B cell (primary cell): ENCODE data around the gene LAMA4. TPM values are rescaled to one million over a fixed set of nuclear protein-coding genes. Genes with fewer than 3 reads are reported as not detected.

Experiments
- ATAC-seq: fragments of 200-7000 bp; cut with Tn5 transposase; one replicate; pipeline ENCODE4 v1.10.0; 2021; ENCODE audit warnings: low read depth, mild to moderate bottlenecking, moderate number of reproducible peaks, moderate library complexity
- CTCF ChIA-PET: fragments of 350-600 bp; sonication (Branson Sonifier 250); formaldehyde crosslinking; loops from one replicate; lab custom pipeline; 2021; ENCODE audit warnings: antibody characterized with exemption, inconsistent platforms; lab: Charles Lee
- POLR2A ChIA-PET: fragments of 350-600 bp; sonication (Branson Sonifier 250); formaldehyde crosslinking; loops from one replicate; lab custom pipeline; 2021; ENCODE audit warnings: antibody characterized with exemption; lab: Charles Lee
- DNase-seq: peaks from one replicate; pipeline ENCODE4 v3.0.0; 2013
- H2AFZ ChIP-seq: 2 replicates; pipeline ENCODE4 v1.6.1; 2012; ENCODE audit warnings: mild to moderate bottlenecking, low read depth, low read length; ENCODE audit not compliant: insufficient read depth, poor library complexity, severe bottlenecking
- H3K27ac ChIP-seq, 2 donors: 1 replicate in 1 of 2; 2 replicates in 1 of 2; pipeline ENCODE4 v1.5.1; 2012 to 2013; ENCODE audit warnings: low read length in 2 of 2, mild to moderate bottlenecking in 2 of 2, moderate library complexity in 1 of 2
- H3K27me3 ChIP-seq, 4 experiments: fragments of 200-600 bp in 1 of 4; sonication (generic) in 1 of 4; replicated peaks in 1 of 4; 1 replicate in 2 of 4; 2 replicates in 2 of 4; pipeline versions ENCODE4 v1.6.1 to v1.7.0; 2013 to 2016; ENCODE audit warnings: low read length in 3 of 4, mild to moderate bottlenecking in 2 of 4, mixed read lengths in 1 of 4, moderate library complexity in 1 of 4; ENCODE audit not compliant: insufficient read depth in 4 of 4, control insufficient read depth in 3 of 4; ENCODE audit errors: control extremely low read depth in 1 of 4
- H3K36me3 ChIP-seq, 2 experiments: replicated peaks in 1 of 2; 1 replicate in 1 of 2; 2 replicates in 1 of 2; pipeline versions ENCODE4 v1.6.1 to v1.7.1; 2013; ENCODE audit warnings: low read length in 1 of 2; ENCODE audit not compliant: insufficient read depth in 2 of 2, control insufficient read depth in 1 of 2; ENCODE audit errors: control extremely low read depth in 1 of 2, extremely low read depth in 1 of 2
- H3K4me1 ChIP-seq, 2 donors: fragments of 200-600 bp in 1 of 2; sonication (generic) in 1 of 2; 1 replicate in 1 of 2; 2 replicates in 1 of 2; pipeline versions ENCODE4 v1.5.1 to v1.6.1; 2013 to 2017; ENCODE audit warnings: low read length in 2 of 2; ENCODE audit not compliant: control insufficient read depth in 2 of 2, insufficient read depth in 2 of 2
- H3K4me2 ChIP-seq: replicated peaks from 2 replicates; pipeline ENCODE3; 2012; ENCODE audit warnings: mild to moderate bottlenecking, low read depth, low read length; ENCODE audit not compliant: poor library complexity, severe bottlenecking
- H3K4me3 ChIP-seq, 5 experiments: fragments of 200-600 bp in 1 of 5; sonication (generic) in 1 of 5; 1 replicate in 3 of 5; 2 replicates in 2 of 5; pipeline versions ENCODE4 v1.5.1 to v1.7.0; 2011 to 2016; ENCODE audit warnings: low read length in 4 of 5, mild to moderate bottlenecking in 4 of 5, low read depth in 2 of 5, control low read depth in 1 of 5, moderate library complexity in 1 of 5; ENCODE audit not compliant: insufficient read depth in 1 of 5; ENCODE audit errors: control extremely low read depth in 1 of 5, extremely low read depth in 1 of 5
- H3K79me2 ChIP-seq: fragments of 200-600 bp; sonication (generic); one replicate; pipeline ENCODE4 v1.6.0; 2016; ENCODE audit warnings: low read length; ENCODE audit not compliant: control insufficient read depth, insufficient read depth
- H3K9ac ChIP-seq: fragments of 200-600 bp; sonication (generic); 2 replicates; pipeline ENCODE4 v1.6.1; 2017; ENCODE audit warnings: mild to moderate bottlenecking, low read length, moderate library complexity
- H3K9me3 ChIP-seq, 3 donors: one replicate each; pipeline versions ENCODE4 v1.6.1 to v1.7.1; 2013; ENCODE audit warnings: low read length in 2 of 3; ENCODE audit not compliant: control insufficient read depth in 2 of 3, insufficient read depth in 1 of 3; ENCODE audit errors: control extremely low read depth in 1 of 3
- H4K20me1 ChIP-seq: 2 replicates; pipeline ENCODE4 v1.6.0; 2012; ENCODE audit warnings: mild to moderate bottlenecking, low read length; ENCODE audit not compliant: insufficient read depth, control insufficient read depth, poor library complexity, severe bottlenecking
- H3K27ac Mint-ChIP-seq: one replicate; pipeline ENCODE4 v1.8.0; 2021; ENCODE audit warnings: mixed read lengths
- H3K27me3 Mint-ChIP-seq: one replicate; pipeline ENCODE4 v1.8.0; 2021; ENCODE audit warnings: mixed read lengths
- H3K4me1 Mint-ChIP-seq: one replicate; pipeline ENCODE4 v1.8.0; 2021; ENCODE audit warnings: mixed read lengths
- H3K4me3 Mint-ChIP-seq: one replicate; pipeline ENCODE4 v1.8.0; 2021; ENCODE audit warnings: mixed read lengths
- H3K9me3 Mint-ChIP-seq: one replicate; pipeline ENCODE4 v1.8.0; 2022; ENCODE audit warnings: mixed read lengths; ENCODE audit not compliant: insufficient read depth
- CTCF ChIP-seq: fragments of 200-600 bp; IDR thresholded peaks from one replicate; pipeline ENCODE4 v1.8.0; 2022; ENCODE audit warnings: antibody characterized with exemption, mild to moderate bottlenecking
- EZH2 ChIP-seq: IDR thresholded peaks from 2 replicates; pipeline ENCODE4 v1.6.1; 2012; ENCODE audit warnings: borderline replicate concordance, low read depth, mild to moderate bottlenecking, moderate library complexity, low read length; ENCODE audit not compliant: insufficient read depth, poor library complexity, severe bottlenecking
- WGBS: methylation state at CpG from one replicate; pipeline ENCODE4 v1.1.5; 2013; ENCODE audit warnings: missing lambda C conversion rate; ENCODE audit not compliant: insufficient coverage; 5-methylcytosine and 5-hydroxymethylcytosine counted together
- intact Hi-C: fragments of 100-400 bp; cut with micrococcal nuclease; formaldehyde crosslinking; loops from one replicate; pipeline ENCODE4 v1.10.0; 2022
- polyA plus RNA-seq: library from polyadenylated mRNA; depleted of rRNA; stranded (reverse); fragments of >200 nt; gene quantifications from 2 replicates; pipeline ENCODE4 v1.2.3, GENCODE V29; 2012
- total RNA-seq, 2 donors: library from RNA; stranded (reverse); fragments of 120-200 nt in 1 of 2; gene quantifications; 1 replicate in 1 of 2; 2 replicates in 1 of 2; pipeline versions ENCODE4 v1.2.3 to v1.2.4, GENCODE V29; 2013 to 2022

LAMA4 gene
- total and polyA plus RNA-seq, 2 donors (not counting 1 experiment from before 2014, with no cell fraction given): not detected

DNA sequence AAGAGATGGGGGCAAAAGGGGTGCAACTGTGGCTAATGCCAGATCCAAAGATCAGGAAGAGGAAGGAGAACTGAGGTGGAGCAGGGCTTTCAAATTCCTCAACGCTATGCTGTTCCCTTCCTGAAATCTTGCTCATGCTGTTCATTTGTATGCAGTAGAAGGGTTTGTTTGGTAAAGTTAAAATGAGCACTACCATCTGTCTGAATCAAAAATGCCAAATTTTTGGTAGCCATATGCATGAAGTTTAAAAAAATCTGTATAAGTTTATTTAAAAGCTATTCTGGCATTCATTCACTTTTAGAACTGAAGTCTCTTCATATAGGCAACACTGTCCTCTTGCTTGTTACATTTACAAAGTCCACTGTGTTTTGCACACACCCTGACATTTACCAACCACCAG lies 84.8 kb downstream of the LAMA4 start:
- intact Hi-C loops: no loop called here
- H3K9ac ChIP-seq: no peak overlapping the region
- TF ChIP-seq EZH2 (no peak), CTCF (no peak)

More for the DNA sequence above, 84.8 kb downstream of the LAMA4 start:
- no peaks in the 10 kb centered on the region for H3K79me2 ChIP-seq
- no peaks in the 10 kb centered on the region for H3K9me3 ChIP-seq
- Mint-ChIP-seq H3K27ac (no peak overlapping the region), H3K27me3 (peaks cover 28% of the 10 kb centered on the region), H3K9me3 (no peaks in the 10 kb centered on the region), H3K4me3 (no peak overlapping the region), H3K4me1 (no peaks in the 10 kb centered on the region)
- H3K4me1 ChIP-seq: no peaks in the 10 kb centered on the region
- ATAC-seq: no peak
- H3K36me3 ChIP-seq: no peaks in the 10 kb centered on the region
- no peak overlapping the region for H3K27ac ChIP-seq
- DNase-seq: no peak
- H4K20me1 ChIP-seq: no peaks in the 10 kb centered on the region
- H3K4me2 ChIP-seq: no peak overlapping the region
- WGBS: 83% methylated on average over 1 of the region's 1 CpG
- no peak overlapping the region for H2AFZ ChIP-seq
- ChIA-PET CTCF (interaction anchor here (3.5 kb wide), 1 partner anchor 11 kb away, joined by 13 read pairs; no protein-coding TSS in a partner anchor), POLR2A (no interaction called here)
- peaks cover 0 to 10% (median 3%) of the 10 kb centered on the region in 4 experiments for H3K27me3 ChIP-seq
- no peak overlapping the region for H3K4me3 ChIP-seq
